Measurements from ENCODE around the gene WDR5. TPM values are rescaled to one million over a fixed set of nuclear protein-coding genes. Genes with fewer than 3 reads are reported as not detected.

WDR5 gene
- total RNA-seq, 1 donor from 2014 or later, result 19.5 TPM

GRCh38 chr9:134157378-134157885 lies 21.6 kb downstream of the WDR5 start:
- DNase-seq (ENCODE audit: low spot score) (no peak), ATAC-seq (no peak)

DNA sequence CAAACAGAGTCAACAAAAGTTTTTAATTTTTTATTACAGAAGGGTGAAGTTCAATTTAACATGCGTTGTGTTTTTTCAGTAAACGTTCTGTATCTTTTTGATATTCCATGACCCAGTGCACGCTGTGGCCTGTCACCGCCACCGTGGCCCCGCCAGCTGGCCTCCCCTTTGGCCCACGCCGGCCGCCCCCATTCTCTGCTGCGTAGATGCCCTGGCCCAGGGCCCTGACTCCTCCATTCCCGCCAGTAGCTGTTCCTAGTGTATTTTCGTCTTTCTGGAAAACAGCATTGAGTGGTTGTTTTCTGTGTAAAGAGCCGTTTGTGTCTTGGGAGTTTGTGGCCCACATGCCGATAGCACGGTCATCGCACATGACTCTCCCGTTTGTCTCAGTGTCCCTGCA lies 22.4 kb downstream of the WDR5 start:
- no peak for ATAC-seq
- DNase-seq (ENCODE audit: low spot score), result no peak

- ATAC-seq (no peak), DNase-seq (ENCODE audit: low spot score) (no peak)
Measured at GRCh38 chr9:134158753-134159392, 23.0 kb downstream of the WDR5 start.

DNA sequence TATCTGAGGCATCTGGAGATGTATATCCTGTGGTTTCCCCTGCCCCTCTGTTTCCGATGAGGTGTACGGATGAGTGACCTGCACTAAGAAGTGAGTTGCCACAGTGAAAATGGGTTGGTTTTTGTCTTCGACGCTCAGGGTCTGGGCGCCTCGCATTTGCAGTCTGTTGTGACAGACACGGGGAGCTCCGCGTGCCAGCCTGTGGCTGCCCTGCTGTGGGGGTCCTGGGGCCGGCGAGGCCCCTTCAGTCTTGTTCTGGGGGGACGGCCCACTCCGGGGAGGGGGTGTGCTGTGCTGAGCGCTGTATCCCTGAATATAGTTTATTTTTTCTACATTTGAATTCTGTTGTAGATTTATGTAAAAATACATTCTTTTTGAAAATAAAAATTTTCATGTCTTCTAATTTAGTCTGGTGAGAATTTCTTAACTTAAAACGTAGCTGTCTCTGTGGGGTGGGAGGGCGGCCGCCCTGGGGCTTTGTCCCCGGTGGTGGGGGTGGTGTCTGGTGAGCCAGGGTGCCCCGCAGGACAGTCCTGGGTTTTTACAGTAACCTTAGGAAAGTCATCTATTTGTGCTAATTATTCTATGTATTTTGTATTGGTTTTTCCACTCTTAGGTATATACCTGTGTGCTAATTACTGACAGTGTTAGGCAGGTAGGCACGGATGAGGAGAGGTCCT lies 23.8 kb downstream of the WDR5 start:
- ATAC-seq (no peak), DNase-seq (ENCODE audit: low spot score) (no peak)

DNA sequence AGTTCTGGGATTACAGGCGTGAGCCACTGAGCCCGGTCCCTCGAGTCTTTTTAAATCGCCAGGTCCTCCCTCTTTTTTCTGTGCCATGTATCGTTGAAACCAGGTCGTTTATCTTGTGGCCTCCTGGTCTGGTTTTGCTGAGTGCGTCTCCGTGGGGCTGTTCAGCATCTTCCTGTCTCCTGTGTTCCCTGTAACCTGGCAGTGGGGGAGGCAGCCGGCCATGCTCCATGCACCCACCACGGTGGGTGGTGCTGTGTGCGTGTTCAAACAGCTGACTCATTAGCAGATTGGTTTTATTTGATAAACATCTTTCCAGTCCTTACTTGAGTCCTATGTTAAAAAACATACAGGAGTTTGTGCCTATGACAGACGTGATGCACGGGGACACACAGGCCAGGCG lies 25.8 kb downstream of the WDR5 start:
- ATAC-seq (no peak), DNase-seq (ENCODE audit: low spot score) (no peak)

GRCh38 chr9:134162212-134162775 lies 26.4 kb downstream of the WDR5 start:
- ATAC-seq (no peak), DNase-seq (ENCODE audit: low spot score) (no peak)

DNA sequence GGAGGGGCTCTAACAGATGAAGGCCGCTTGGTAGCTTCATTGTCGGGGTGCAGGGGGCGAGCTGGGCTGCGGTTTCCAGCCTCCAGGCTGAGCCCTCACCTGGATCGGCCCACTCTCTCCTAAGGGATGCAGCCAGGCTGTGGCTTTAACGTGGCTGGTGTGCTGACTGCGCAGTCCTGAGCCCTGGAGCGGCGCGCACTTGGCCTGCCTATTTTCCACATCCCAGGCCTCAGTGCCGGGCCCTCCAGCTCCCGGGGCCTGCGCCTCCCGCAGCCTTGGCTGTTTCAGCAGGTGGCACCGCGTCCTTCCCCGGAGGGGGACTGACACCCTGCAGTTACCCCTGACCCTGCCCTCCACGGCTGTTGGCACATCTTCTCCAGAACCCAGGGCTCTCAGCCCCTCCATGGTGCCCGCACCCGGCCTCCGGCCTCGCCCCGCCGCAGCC lies 27.1 kb downstream of the WDR5 start:
- DNase-seq (ENCODE audit: low spot score), result no peak
- no peak for ATAC-seq

DNA sequence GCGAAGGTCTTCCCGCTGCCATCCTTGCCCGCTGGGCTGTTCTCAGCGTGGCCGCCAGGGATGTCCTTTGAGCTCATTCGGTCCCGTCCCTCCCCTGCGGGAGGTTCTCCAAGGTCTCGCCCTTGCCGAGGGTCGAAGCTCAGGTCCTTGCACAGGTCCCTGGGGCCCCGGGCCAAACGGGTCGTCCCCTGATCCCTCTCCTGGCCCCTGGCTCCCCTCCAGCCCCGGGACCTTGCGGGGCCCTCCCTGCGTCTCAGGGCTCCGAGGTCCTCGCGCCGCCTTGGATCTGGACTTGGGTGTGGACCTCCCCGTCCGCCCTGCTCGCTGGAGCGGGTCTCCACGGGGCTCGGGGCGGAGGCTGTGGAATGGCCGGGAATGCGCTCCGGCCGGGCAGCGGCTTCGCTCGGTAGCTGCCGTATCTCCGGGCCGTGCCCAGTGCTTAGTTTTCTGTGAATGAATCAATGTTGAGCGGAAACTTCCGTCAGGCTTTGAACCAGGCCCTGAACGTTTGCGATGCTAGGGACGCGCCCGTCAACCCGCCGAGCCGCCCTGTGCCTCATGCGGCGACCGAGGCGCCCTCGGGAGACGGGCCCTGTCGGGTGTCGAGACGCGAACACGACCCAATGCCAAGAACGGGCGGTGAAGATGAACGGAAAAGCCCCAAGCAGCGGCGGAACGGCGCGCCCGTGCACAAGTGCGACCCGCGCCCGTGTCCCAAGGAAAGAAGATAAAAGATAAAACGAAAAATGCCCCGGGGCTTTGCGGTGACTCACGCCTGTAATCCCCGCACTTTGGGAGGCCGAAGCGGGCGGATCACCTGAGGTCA lies 27.7 kb downstream of the WDR5 start:
- ATAC-seq, result no peak
- peak; percentile 78 for DNase-seq (ENCODE audit: low spot score)

GRCh38 chr9:134164879-134165278 lies 29.0 kb downstream of the WDR5 start:
- no peak for ATAC-seq
- no peak for DNase-seq (ENCODE audit: low spot score)

DNA sequence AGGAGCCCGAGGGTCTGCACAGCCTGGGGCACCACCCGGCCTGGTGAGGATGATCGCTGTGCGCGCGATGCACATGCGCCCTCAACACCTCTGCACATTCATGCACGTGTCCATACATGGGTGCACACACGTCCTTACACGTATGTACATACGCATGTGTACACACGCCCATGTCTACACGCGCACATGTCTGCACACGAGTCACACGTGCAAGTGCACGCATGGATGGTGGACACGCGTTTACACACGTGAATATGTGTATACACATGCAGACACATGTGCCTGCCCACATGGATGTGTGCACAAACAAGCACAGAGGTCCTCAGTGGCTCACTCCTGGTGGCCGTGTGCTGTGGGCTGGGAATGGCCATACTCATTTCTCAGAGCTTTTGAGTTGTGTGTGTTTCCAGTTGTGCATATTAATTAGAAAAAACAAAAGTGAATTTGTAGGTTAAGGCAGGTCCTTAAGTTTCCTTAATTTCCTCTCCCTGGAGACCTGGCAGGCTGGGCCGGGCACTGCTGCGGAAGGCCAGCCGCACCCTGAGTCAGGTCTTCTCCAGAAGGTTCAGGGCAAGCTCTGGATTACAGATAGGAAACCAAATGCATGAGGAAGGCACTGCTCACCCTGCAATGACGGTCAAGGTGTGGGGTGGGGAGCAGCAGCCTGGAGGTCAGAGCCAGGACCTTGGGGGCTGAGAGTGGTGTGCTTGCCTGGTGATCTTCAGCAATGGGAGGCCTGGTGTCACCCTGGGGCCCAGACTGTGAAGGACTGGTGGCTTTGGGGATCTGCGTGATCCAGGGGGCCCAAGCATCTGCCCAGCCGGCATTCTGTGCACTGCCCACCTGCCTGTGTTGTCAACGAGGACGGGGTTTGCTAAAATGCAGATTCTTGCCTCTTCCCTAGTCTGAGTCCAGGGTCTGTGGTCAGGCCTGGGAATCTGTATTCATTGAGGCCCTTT lies 29.8 kb downstream of the WDR5 start:
- no peak for ATAC-seq
- DNase-seq (ENCODE audit: low spot score), result peak; percentile 65

- DNase-seq (ENCODE audit: low spot score), result no peak
- ATAC-seq, result no peak
Measured at GRCh38 chr9:134166374-134166773, 30.5 kb downstream of the WDR5 start.

GRCh38 chr9:134167530-134167931 lies 31.6 kb downstream of the WDR5 start:
- DNase-seq (ENCODE audit: low spot score), result no peak
- no peak for ATAC-seq

GRCh38 chr9:134168757-134169550 lies 33.1 kb downstream of the WDR5 start:
- ATAC-seq (no peak), DNase-seq (ENCODE audit: low spot score) (no peak)

DNA sequence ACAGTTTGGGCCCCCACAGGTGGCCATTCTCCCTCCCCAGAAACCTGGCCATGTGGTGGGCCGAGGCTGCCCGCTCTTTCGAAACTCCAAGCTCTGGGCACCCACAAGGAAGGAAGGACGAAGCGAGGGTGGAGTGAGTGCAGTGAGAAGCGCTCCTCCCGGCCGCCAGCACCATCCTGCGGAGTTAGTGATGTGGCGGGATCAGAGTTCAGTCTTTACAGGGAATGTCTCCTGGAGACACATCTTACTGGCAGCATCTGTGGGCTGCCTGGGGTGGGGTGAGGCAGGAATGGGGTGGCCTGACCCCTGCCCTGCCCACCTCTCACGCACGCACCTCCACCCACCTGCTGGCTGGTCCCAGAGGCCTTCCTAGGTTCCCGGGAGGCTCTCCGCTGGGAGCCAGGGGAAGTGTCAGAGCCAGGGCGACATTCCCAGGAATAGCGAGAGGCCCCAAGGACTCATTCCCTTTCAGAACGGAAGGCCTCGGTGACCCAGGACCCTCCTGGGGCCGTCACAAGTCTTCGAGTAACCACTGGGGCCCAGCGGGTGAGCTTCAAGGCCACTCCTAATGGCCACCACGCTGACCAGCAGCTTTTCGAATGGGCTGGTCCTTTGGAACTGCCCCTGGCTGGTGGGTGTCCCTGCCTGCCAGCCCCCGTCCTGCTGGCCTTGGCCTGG lies 34.0 kb downstream of the WDR5 start:
- ATAC-seq (no peak), DNase-seq (ENCODE audit: low spot score) (no peak)

- no peak for ATAC-seq
- DNase-seq (ENCODE audit: low spot score), result no peak
Measured at GRCh38 chr9:134170532-134171315, 34.8 kb downstream of the WDR5 start.

DNA sequence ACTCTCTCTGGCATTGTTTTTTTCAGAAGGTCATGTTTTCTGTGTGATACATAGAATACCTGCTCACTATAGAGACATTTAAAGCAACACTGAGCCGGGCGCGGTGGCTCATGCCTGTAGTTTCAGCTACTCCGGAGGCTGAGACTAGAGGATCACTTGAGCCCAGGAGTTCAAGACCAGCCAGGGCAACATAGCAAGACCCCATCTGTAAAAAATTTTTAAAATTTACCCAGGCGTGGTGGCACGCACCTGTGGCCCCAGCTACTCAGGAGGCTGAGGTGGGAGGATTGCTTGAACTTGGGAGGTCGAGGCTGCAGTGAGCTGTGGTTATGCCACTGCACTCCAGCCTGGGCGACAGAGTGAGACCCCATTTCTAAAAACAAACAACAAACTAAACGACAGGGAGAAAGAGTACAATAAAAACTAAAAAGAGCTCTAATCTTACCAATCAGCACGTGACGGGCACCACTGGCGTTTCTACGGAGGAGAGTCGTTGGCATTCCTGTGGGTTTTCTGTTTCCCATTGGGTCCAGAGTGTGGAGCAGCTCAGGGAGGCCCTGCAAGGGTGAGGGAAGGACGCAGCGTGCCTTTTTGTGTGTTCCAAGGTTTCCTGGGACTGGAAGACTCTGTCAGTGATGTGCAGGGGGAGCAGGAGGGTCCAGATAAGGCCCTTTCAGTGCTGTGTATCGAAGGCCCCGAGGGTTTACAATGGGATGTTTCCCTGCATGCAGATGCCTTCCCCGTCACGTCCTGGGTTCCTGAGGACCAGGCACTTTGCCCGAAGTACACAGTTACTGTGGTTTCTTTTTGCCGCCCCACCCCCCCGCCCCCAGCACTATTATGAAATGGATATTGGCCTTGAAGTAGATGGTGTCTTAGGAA lies 35.7 kb downstream of the WDR5 start:
- ATAC-seq (no peak), DNase-seq (ENCODE audit: low spot score) (no peak)
